Heart left ventricle (tissue), 13 donors: Measurements from ENCODE around the gene KIF26B.

ENCODE experiments used
- POLR2A ChIP-seq, 2 donors: fragments of 450-650 bp; IDR thresholded peaks; one replicate each; pipeline ENCODE4 v1.6.1; 2017; ENCODE audit warnings: antibody characterized with exemption in 2 of 2, mild to moderate bottlenecking in 2 of 2, moderate library complexity in 2 of 2
- TF ChIP-seq, protein P1 (sequence below), 12 donors: fragments of 200-600 bp; sonication (generic) in 4 of 12; IDR thresholded peaks; one replicate each; pipeline versions ENCODE4 v1.5.0 to v1.8.0; 2018 to 2022; ENCODE audit warnings: antibody characterized with exemption in 12 of 12, mild to moderate bottlenecking in 5 of 12
- donor health status: ischemic (EF 13 %, LVEDD 7.1; RV severe dilation, severe dysfunction).
- donor health status: DM: no; HTN: yes; CAD: no.
- donor health status: DM: no; HTN: no; CAD: no.
- donor health status: ischemic (EF 25% LVEDD 6.9; RV normal size, moderate dysfunction).
- donor health status: ischemic (EF 25% LVEDD 5.7; RV mildly dilated, moderate dysfunction).
- donor health status: ischemic (EF 35%, LVEDD 5.7; RV mildly dilated, moderate dysfunction).
- donor health status: nonischemic (EF 11% LVEDD 7.7; RV severe dilation, severe dysfunction).
- donor health status: DM: yes; HTN: yes; CAD: no.
- donor health status: PGD.
- donor health status: ischemic (EF 29% LVEDD 5.4; RV normal size, mild dysfunction).
- donor health status: nonischemic (EF 23%, LVEDD 6.1; RV moderate dilation, normal function).

DNA sequence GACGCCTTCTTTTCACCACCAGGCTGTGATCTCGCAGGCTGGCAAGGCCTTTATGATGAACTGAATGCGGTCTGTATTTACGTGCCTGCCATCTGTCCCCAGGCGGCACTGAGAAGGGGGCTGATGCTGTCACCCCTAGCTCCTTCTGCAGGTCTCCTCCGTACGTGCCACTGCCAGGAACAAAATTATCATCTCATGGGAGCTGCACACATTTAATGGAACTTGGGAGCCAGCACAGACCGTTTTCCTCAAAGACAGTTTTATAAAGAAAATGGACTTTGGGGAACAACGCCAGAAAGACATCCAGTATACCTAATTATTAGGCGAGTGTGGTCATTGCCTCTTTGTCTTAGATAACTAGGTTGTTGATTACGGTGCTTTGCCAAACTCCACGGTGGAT, 434.5 kb downstream of the KIF26B start:
- no peak for TF ChIP-seq POLR2A (IDR thresholded peaks at IDR 0.05)
- TF ChIP-seq, protein P1, sequence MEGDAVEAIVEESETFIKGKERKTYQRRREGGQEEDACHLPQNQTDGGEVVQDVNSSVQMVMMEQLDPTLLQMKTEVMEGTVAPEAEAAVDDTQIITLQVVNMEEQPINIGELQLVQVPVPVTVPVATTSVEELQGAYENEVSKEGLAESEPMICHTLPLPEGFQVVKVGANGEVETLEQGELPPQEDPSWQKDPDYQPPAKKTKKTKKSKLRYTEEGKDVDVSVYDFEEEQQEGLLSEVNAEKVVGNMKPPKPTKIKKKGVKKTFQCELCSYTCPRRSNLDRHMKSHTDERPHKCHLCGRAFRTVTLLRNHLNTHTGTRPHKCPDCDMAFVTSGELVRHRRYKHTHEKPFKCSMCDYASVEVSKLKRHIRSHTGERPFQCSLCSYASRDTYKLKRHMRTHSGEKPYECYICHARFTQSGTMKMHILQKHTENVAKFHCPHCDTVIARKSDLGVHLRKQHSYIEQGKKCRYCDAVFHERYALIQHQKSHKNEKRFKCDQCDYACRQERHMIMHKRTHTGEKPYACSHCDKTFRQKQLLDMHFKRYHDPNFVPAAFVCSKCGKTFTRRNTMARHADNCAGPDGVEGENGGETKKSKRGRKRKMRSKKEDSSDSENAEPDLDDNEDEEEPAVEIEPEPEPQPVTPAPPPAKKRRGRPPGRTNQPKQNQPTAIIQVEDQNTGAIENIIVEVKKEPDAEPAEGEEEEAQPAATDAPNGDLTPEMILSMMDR (IDR thresholded peaks at IDR 0.05): no peak
